Loucy (cell line): Measurements from ENCODE around the gene IFT81.

Source experiments
- H2AFZ ChIP-seq: fragments of 200-600 bp; sonication (generic); 2 replicates; pipeline ENCODE4 v1.6.0; 2016; ENCODE audit warnings: antibody characterized with exemption, mild to moderate bottlenecking, low read length, moderate library complexity
- H3F3A ChIP-seq: fragments of 200-600 bp; 2 replicates; pipeline ENCODE4 v1.6.0; 2016; ENCODE audit warnings: antibody characterized with exemption, low read depth, mild to moderate bottlenecking
- H3K27me3 ChIP-seq: fragments of 200-600 bp; sonication (generic); 2 replicates; pipeline ENCODE4 v1.6.1; 2014; ENCODE audit warnings: low read length, mild to moderate bottlenecking; ENCODE audit not compliant: insufficient read depth, poor library complexity, severe bottlenecking
- H3K36me3 ChIP-seq: fragments of 200-600 bp; sonication (generic); 2 replicates; pipeline ENCODE4 v1.6.1; 2016; ENCODE audit warnings: low read length; ENCODE audit not compliant: insufficient read depth
- H3K4me1 ChIP-seq: fragments of 200-600 bp; sonication (generic); 2 replicates; pipeline ENCODE4 v1.5.1; 2014; ENCODE audit warnings: low read length, mild to moderate bottlenecking; ENCODE audit not compliant: insufficient read depth, poor library complexity, severe bottlenecking
- H3K4me2 ChIP-seq: fragments of 200-600 bp; sonication (generic); 2 replicates; pipeline ENCODE4 v1.6.0; 2014; ENCODE audit warnings: antibody characterized with exemption, low read length, low read depth, mild to moderate bottlenecking; ENCODE audit not compliant: poor library complexity, severe bottlenecking
- H3K4me3 ChIP-seq: fragments of 200-600 bp; sonication (generic); 2 replicates; pipeline ENCODE4 v1.5.1; 2014; ENCODE audit warnings: low read length, mild to moderate bottlenecking, mixed read lengths; ENCODE audit not compliant: poor library complexity, severe bottlenecking
- H3K79me2 ChIP-seq: fragments of 200-600 bp; sonication (generic); 2 replicates; pipeline ENCODE4 v1.6.1; 2014; ENCODE audit warnings: low read length; ENCODE audit not compliant: insufficient read depth
- H3K9ac ChIP-seq: fragments of 200-600 bp; sonication (generic); 2 replicates; pipeline ENCODE4 v1.6.0; 2014; ENCODE audit warnings: mild to moderate bottlenecking, low read depth, low read length, moderate library complexity; ENCODE audit not compliant: poor library complexity, severe bottlenecking
- H3K9me2 ChIP-seq: fragments of 200-600 bp; sonication (generic); replicated peaks from 2 replicates; pipeline ENCODE4 v1.6.1; 2016; ENCODE audit warnings: low read depth, low read length, mixed read lengths
- H3K9me3 ChIP-seq: fragments of 200-600 bp; sonication (generic); 2 replicates; pipeline ENCODE4 v1.6.1; 2014; ENCODE audit warnings: mild to moderate bottlenecking, antibody characterized with exemption, low read length, low read depth; ENCODE audit not compliant: insufficient read depth
- H4K20me1 ChIP-seq: fragments of 200-600 bp; sonication (generic); 2 replicates; pipeline ENCODE4 v1.6.0; 2014; ENCODE audit warnings: antibody characterized with exemption, low read length, mild to moderate bottlenecking; ENCODE audit not compliant: insufficient read depth, poor library complexity, severe bottlenecking
- CTCF ChIP-seq: fragments of 200-600 bp; sonication (generic); conservative IDR thresholded peaks from 2 replicates; pipeline ENCODE4 v1.5.1; 2014; ENCODE audit warnings: mild to moderate bottlenecking, antibody characterized with exemption, low read length
- EZH2phosphoT487 ChIP-seq: fragments of 200-600 bp; IDR thresholded peaks from 2 replicates; pipeline ENCODE4 v1.6.1; 2018; ENCODE audit warnings: antibody characterized with exemption, mild to moderate bottlenecking, moderate library complexity, borderline replicate concordance

Gene IFT81

GRCh38 chr12:110235383-110235782, 111.2 kb downstream of the IFT81 start:
- Histone ChIP-seq H3K9me3 (no peaks in the 10 kb centered on the region), H3K4me1 (no peaks in the 10 kb centered on the region), H3K4me2 (no peak overlapping the region), H4K20me1 (no peaks in the 10 kb centered on the region), H3K9me2 (no peaks in the 10 kb centered on the region), H3K4me3 (no peak overlapping the region), H3K27me3 (no peaks in the 10 kb centered on the region), H3K79me2 (no peaks in the 10 kb centered on the region), H3F3A (no peaks in the 10 kb centered on the region), H3K9ac (no peak overlapping the region), H3K36me3 (no peaks in the 10 kb centered on the region), H2AFZ (no peak overlapping the region)
- TF ChIP-seq CTCF (no peak), EZH2phosphoT487 (no peak)

DNA sequence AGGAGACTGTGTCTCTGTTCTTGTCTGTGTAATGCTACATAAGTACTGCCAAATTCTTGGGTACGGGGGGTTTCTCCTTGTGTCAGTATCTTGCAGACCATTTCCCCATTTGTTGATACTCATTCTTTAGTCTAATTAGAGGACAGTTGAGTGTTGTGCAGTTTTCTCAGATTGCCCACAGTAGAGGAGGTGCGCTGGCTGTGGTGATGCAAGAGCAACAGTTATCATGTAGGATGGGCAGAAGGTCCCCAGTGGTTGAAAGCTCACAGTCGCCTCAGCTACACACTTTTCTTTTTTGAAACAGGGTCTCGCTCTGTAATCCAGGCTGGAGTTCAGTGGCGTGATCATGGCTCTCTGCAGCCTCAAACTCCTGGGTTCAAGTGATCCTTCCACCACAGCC, 119.1 kb downstream of the IFT81 start:
- no peaks in the 10 kb centered on the region for H4K20me1 ChIP-seq
- H3K9ac ChIP-seq: no peak overlapping the region
- no peaks in the 10 kb centered on the region for H3F3A ChIP-seq
- H3K36me3 ChIP-seq: no peaks in the 10 kb centered on the region
- H3K9me2 ChIP-seq: no peaks in the 10 kb centered on the region
- H3K4me2 ChIP-seq: no peak overlapping the region
- H3K4me1 ChIP-seq: no peaks in the 10 kb centered on the region
- H3K79me2 ChIP-seq: no peaks in the 10 kb centered on the region
- TF ChIP-seq CTCF (no peak), EZH2phosphoT487 (no peak)
- H3K27me3 ChIP-seq: no peaks in the 10 kb centered on the region
- no peak overlapping the region for H2AFZ ChIP-seq
- H3K4me3 ChIP-seq: no peak overlapping the region
- no peaks in the 10 kb centered on the region for H3K9me3 ChIP-seq

DNA sequence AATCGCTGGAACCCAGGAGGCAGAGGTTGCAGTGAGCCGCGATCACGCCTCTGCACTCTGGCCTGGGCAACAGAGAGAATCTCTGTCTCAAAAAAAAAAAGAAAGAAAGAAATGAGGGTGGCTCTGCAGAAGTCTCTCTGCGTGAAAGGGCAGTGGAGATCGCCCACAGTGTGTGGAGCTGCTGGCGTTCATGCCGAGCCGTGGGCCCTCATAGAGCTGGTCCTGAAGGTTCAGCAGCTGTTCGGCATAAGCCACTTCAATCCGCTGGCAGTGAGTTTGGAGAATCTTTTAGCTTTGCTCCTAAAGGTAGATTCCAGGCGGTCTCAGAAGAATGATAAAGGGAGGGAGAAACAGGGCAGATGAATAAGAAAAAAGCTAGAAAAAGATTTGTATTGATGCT, 120.2 kb downstream of the IFT81 start:
- Histone ChIP-seq H3K27me3 (no peaks in the 10 kb centered on the region), H3K9me2 (no peaks in the 10 kb centered on the region), H3F3A (no peaks in the 10 kb centered on the region), H3K9me3 (no peaks in the 10 kb centered on the region), H3K4me1 (no peaks in the 10 kb centered on the region), H4K20me1 (no peaks in the 10 kb centered on the region), H3K4me2 (no peak overlapping the region), H3K4me3 (no peak overlapping the region), H3K79me2 (no peaks in the 10 kb centered on the region), H3K9ac (no peak overlapping the region), H3K36me3 (no peaks in the 10 kb centered on the region), H2AFZ (no peak overlapping the region)
- TF ChIP-seq EZH2phosphoT487: no peak
- no peak for TF ChIP-seq CTCF
